Fibroblast of mammary gland (primary cell): ENCODE data around the gene ENPP5.

Experiments used
- DNase-seq: peaks from one replicate; pipeline ENCODE4 v3.0.0-alpha.2; 2010; ENCODE audit warnings: low read depth
- H3K4me3 ChIP-seq: 2 replicates; pipeline ENCODE4 v1.5.1; 2011; ENCODE audit warnings: low read depth, mild to moderate bottlenecking, low read length, moderate library complexity; ENCODE audit not compliant: control insufficient read depth
- CTCF ChIP-seq: conservative IDR thresholded peaks from 2 replicates; pipeline ENCODE4 v1.5.1; 2011; ENCODE audit warnings: low read depth, low read length, inconsistent platforms; ENCODE audit not compliant: control insufficient read depth, insufficient read depth

ENPP5 gene

GRCh38 chr6:46170357-46171289 is at the start of gene ENPP5:
TSS of gene ENPP5 (minus strand) at chr6:46170980. CDS start at chr6:46168262, 2,718 bp downstream.
- TF ChIP-seq CTCF, result no peak
- DNase-seq, result peak; percentile 62
- H3K4me3 ChIP-seq, result peak within 1 kb of the TSS; percentile 82

- DNase-seq, result no peak
- no peak for TF ChIP-seq CTCF
- no peak overlapping the region for H3K4me3 ChIP-seq
Observed at GRCh38 chr6:46219661-46220060, 48.9 kb upstream of the ENPP5 start.

GRCh38 chr6:46218457-46218856 is 47.7 kb upstream of the ENPP5 start:
- TF ChIP-seq CTCF, result no peak
- no peak overlapping the region for H3K4me3 ChIP-seq
- no peak for DNase-seq

- DNase-seq, result peak; percentile 93
- H3K4me3 ChIP-seq, result no peak overlapping the region
- no peak for TF ChIP-seq CTCF
Observed at GRCh38 chr6:46217671-46218131, 46.9 kb upstream of the ENPP5 start.

- H3K4me3 ChIP-seq, result no peak overlapping the region
- TF ChIP-seq CTCF, result no peak
- DNase-seq, result peak; percentile 70
Observed at GRCh38 chr6:46216879-46217278, 46.1 kb upstream of the ENPP5 start.

GRCh38 chr6:46215777-46216176 is 45.0 kb upstream of the ENPP5 start:
- no peak overlapping the region for H3K4me3 ChIP-seq
- TF ChIP-seq CTCF, result no peak
- DNase-seq, result no peak
